ENCODE results near the gene PLA2G2E.
A peak's percentile ranks its signal among the peaks of the same experiment; 100 is the strongest.

PLA2G2E gene

DNA sequence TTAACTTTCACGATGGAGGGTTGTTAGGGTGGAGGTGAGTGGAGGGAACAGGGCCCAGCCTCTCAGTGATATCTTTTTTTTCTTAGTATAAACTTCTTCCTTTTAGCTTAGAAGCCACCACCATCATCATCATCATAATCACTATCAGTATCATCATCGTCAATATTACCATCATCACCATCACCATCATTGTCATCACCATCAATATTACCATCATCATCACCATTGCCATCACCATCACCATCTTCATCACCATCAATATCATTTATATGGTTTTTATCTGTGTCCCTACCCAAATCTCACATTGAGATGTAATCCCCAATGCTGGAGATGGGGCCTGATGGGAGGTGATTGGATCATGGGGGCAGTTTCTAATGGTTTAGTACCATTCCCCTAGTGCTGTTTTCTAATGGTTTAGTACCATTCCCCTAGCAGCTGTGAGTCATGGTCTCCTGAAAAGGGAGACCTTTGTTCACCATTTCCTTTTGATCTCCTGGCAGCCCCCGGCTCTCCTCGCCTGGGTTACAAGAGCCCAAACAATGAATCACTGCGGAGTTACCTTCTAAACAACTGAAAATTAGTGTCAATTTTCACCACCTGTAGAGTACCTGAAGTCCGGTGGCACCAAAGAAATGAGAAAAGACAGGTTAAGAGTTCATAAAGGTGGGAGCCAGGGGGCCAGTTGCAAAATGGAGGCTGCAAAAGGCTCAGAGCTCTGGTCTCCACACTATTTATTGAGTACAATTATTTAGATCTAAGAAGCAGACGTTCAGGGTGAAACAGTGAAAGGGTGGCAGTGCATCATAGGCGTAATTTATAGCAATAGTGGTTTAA is 3.1 kb upstream of the PLA2G2E start:
- no peak for DNase-seq

DNA sequence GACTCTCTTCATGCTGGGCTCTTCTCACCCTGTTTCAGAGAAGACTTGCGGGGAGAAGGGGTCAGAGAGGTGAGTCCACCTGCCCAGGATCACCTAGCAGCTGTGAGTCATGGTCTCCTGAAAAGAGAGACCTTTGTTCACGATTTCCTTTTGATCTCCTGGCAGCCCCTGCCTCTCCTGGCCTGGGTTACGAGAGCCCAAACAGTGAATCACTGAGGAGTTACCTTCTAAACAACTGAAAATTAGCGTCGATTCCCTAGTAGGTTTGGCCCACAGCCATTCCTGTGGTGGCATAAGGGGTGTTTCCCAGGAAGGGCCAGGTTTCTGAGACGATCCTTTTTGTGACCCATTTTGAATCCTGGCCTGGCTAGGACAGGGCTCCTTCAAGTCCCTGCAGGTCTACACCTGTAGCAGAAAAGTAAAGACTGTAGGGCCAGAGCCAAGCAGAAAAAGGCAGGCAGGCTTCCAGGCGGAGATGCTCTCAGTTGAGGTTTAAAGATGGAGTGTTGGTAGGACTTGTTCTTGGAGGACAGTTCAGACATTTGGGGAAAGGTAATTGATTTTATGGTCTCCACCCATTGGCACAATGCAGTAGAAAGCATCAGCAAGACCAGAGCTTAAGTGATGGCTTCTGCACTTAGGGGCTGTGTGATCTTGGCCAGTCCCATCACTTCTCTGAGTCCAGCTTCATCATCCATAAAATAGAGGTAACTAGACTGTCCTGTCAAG is 2.1 kb upstream of the PLA2G2E start:
- DNase-seq, result no peak

DNA sequence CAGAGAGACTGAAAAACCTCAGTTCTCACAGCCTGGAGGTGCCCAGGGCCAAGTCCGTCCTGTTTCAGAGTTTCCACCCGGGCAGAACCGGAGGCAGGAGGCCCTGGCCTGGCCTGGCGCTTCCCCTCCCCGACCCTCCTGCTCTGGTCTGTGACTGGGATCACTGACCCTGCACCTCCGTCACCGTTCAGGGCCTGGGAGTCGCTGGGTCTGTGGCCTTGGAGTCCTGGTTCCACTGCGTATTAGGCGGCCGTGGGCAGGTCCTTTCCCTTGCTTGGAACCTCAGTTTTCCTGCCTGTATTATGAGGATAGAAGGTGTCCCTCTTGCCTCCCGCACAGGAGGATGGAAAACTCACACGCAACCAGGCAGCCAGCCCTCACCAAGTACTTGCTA is 533 bp upstream of the PLA2G2E start:
- no peak for DNase-seq

DNA sequence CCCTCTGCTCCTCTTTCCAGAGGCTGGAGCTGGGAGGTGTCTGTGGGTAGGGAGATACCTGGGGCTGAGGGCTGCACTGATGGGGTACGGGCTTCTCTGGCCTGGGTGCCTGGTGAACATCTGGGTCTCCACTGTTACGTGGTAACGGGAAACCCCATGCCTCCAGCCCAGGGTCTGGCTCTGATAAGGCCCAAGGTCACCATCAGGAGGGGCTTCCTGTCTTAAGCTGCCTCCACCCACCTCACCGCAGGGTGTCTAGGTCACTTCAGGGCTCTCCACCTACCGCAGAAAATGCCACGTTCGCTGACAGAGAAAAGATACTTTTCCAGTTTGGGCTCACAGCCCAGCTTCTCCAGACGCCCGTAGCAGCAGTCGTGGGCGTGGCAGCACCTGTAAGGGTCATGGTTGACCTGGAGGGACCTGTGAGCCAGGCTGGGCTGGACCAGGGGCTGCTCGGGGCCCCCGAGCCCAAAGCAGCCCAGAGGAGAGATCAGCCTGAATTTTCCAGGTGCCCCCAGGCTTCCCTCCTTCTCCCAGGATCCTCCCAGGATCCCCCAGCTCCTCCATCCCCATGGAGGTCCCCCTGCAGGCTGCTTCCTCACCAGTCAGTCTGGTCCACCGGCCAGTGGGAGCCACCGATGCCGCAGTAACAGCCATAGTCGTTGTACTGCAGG is 1.3 kb downstream of the PLA2G2E start:
- no peak for DNase-seq

DNA sequence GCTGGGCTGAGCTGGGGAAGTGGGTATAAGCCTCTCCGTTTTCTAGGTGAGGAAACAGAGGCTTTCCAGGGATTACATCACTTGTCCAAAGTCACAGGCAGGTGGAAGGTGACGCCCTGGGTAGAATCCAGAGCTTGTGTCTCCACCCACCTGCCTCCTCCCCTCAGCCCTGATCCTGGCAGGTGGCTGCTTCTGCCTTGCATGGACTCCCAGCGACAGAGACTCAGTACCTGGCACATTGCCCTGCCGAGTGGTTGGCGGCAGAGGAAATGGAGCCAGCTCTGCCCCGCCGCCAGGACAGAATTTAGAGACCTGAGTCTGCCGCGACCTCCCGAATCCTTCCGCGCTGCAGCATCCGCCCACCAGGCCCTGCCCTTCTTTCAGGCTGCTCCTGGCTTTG is 2.1 kb downstream of the PLA2G2E start:
- DNase-seq, result no peak

- no peak for DNase-seq
Observed at GRCh38 chr1:19920132-19920710, 3.2 kb downstream of the PLA2G2E start.

GRCh38 chr1:19918057-19918456 is 5.4 kb downstream of the PLA2G2E start:
- peak; percentile 93 for DNase-seq

DNA sequence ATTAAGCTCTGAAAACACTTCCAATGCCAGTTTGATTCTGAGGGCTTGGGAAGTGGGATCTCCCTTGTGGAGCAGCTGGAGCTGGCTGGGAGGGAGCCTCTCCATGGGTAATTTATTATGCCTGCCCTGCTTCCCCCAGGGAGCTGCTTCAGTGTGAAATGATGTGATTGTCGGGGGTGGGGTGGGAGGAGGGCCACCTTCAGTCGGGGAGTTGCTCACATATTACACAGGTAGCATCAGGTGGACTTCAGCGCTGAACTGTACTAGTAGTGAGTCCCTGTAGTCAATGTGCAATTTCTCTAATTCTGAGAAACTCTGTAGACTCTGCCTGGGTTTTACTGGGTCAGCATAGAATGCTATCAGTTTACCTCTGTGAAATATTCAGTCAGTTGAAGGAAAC is 12.8 kb downstream of the PLA2G2E start:
- no peak for DNase-seq

DNA sequence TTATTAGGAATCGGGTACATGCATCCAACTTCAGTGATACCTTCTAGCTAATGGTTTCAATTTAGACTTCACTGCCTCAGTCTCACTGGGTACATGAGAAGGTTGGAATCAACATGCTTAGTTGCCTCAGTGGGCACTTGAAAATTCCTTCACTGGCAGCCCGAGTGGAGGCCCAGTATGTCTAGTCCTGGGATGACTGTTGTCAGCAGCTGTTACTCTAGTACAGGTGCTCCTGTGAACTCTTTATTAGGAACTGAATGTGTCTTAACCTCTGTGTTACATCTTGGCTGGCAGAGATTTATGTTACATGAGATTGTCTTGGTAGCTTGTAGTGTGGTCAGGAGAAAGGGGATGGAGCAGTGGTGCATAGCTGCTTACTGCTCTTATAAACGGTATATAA is 13.4 kb downstream of the PLA2G2E start:
- DNase-seq, result no peak

DNA sequence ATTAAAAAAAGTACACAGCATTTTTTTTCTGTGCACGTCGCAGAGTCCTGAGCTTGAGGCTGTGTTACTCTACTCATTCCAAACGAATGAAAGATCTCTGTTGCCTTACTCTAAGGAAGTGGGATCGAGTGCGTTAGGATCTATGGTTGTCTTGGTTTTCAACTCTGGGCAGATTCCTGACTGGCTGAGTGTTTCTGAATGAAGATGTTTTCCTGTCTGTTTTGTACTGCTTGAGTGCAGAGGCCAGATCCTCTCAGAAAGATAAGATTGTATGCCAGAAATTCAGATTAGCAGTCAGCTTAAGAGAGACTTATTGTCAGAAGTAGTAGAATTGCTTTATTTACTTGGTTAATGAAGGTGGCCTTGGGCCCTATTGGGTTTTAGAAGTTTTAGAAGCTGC is 14.0 kb downstream of the PLA2G2E start:
- no peak for DNase-seq

- no peak for DNase-seq
Observed at GRCh38 chr1:19907456-19907855, 16.0 kb downstream of the PLA2G2E start.

GRCh38 chr1:19903621-19904020 is 19.8 kb downstream of the PLA2G2E start:
- DNase-seq, result no peak

GRCh38 chr1:19901653-19902052 is 21.8 kb downstream of the PLA2G2E start:
- no peak for DNase-seq

GRCh38 chr1:19894218-19894617 is 29.2 kb downstream of the PLA2G2E start:
- DNase-seq, result no peak

DNA sequence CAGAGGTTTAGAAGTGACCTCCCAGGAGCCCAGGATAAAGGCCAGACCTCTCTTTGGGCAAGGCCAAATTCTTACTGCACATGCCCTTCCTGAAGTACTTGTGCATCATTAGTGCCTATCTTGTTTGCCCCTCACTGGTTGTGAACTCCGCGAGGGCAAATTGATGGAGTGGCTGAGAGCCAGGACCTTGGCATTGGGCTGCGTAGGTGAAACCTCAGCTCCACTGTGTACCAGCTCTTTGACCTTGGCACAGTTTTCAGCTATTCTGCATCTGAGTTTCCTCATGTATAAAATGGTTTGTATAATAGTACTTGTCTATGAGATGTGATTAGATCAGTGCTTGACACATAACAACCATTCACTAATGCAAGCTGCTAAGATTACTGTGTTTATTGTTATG is 29.7 kb downstream of the PLA2G2E start:
- no peak for DNase-seq

- DNase-seq, result no peak
Observed at GRCh38 chr1:19892628-19893168, 30.7 kb downstream of the PLA2G2E start.

DNA sequence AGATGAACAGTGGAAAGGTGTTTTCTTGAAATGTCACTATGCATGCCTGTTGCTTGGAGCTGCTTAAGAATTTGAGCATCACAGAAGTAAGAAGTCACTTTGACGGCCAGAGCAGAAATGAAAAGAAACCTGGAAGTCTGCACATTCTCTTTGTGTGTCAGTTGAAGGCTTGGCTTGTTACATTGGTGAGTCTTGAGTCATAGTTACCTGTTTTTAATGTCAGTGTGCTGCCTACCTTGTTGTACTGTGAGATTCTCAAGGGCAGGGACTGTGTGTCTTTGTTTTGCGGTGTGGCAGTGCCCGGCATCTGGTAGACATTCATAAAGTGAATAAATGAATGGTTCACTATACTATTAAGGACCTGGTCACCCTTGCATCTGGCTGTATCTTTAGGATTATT is 31.3 kb downstream of the PLA2G2E start:
- no peak for DNase-seq

DNA sequence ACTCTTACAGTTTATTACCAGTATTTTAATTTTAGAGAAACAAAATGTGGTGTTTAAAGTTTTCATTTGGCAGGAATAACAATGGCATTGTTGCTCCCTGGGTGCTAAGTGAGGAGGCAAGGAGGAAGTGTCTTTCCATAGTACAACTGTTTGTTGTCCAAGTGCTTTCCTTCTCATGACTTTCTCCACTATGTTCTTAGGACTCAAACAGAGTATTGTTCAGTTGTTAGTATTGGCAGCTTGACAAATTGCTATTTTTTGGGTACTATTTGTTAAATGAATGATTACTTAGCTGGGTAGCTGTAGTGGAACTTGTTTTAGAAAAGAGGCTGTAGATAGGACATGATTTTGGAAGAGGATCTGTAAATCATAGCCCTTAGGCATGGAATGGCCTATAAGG is 33.8 kb downstream of the PLA2G2E start:
- DNase-seq, result no peak

GRCh38 chr1:19888112-19888511 is 35.3 kb downstream of the PLA2G2E start:
- DNase-seq, result no peak

DNA sequence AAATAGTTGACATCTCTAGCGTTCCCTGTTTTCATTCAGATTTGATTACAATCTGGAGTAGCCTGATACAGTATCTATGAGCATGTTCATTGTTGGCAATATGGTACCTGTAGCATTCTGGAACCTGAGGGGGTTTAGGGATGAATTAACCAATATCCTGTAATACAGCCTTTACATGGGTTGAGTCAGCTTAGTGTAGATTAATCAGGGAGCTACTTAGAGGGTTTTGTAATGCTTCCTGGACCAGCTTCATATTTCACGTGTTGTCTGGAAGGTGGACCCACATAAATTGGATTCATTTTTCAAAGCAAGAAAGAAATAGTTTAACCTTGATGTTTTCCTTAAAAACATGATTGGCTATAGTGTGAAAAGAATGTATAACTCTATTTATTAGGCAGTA is 37.6 kb downstream of the PLA2G2E start:
- no peak for DNase-seq

GRCh38 chr1:19884312-19884711 is 39.1 kb downstream of the PLA2G2E start:
- DNase-seq, result no peak

GRCh38 chr1:19882111-19883071 is 41.0 kb downstream of the PLA2G2E start, which contains the start of gene OTUD3:
Gene OTUD3 (plus strand): TSS chr1:19882395. CDS start chr1:19882514, 119 bp downstream.
- DNase-seq, result peak; percentile 94
